SW 1271 (cell line): ENCODE data around the gene CPLANE1.
"Not testable (repeated sequence)": the region's sequence is repeated elsewhere in the genome, so short reads cannot be mapped to it uniquely, and the experiment has no call there.

ENCODE experiments used
- DNase-seq, 2 experiments: peaks; one replicate each; lab custom pipeline; 2025; lab: John Stamatoyannopoulos, UW

Gene CPLANE1

DNA sequence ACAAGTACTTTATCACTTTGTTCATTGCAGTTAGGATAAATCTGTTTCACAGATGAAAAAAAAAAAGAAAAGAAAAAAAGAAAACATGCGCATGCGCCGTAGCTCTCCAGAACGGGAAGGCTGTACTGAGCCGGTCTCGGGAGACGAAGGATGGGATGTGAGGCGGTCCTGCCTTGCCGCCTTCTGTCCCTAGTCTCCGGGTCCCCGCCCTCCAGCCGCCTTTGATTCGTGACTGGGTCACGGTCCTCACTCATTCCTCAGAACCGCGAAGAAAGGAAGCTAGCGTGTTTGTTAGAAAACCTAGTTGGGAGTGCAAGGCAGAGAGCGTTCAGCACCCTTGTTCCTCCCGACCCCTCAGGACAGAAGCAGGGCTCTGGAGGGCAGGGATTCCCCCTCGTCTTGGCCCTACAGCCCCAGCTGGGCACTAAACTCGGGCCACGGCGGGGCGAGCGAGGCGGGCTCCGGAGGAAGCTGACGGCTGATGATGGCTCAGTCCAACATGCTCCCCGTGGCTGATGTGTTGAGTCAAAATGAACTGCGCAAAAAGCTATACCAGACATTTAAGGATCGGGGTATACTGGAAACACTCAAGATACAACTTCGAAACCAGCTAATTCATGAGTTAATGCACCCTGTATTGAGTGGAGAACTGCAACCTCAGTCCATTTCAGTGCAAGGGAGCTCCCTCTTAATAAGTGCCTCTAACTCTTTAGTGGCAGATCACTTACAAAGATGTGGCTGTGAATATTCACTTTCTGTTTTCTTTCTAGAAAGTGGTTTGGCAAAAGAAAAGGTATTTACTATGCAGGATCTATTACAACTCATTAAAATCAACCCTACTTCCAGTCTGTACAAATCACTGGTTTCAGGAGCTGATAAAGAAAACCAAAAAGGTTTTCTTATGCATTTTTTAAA is 40.0 kb downstream of the CPLANE1 start:
- DNase-seq: no peak

DNA sequence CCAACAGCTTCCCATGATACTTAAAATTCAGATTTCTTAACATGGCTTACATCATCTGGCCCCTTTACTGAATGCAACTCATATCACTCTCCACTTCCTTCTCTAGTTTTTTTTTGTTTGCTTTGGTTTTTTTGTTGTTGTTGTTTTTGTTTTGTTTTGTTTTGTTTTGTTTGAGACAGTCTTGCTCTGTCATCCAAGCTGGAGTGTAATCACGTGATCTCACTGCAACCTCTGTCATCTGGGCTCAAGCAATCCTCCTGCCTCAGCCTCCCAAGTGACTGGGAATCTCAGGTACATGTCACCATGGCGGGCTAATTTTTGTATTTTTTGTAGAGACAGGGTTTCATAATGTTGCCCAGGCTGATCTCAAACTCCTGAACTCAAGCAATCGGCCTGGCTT is 41.4 kb downstream of the CPLANE1 start:
- DNase-seq: no peak

DNA sequence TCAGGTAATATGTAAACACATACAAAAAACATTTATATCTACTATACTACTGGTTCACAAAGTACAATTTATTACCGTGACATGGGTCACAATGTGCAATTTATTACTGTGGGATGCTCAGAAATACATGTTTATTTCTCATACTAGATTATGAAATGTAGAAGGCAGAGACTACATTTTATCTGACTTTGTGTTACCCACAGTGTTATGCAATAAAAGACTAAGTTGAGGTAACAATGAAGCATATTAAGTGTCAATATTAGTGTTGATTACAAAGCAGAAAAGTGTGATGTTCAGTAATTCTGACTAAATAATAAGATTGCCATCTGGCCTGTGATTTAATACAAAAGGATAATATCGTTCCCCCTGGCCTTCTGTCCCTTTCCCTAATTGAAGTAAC is 42.4 kb downstream of the CPLANE1 start:
- DNase-seq: no peak

DNA sequence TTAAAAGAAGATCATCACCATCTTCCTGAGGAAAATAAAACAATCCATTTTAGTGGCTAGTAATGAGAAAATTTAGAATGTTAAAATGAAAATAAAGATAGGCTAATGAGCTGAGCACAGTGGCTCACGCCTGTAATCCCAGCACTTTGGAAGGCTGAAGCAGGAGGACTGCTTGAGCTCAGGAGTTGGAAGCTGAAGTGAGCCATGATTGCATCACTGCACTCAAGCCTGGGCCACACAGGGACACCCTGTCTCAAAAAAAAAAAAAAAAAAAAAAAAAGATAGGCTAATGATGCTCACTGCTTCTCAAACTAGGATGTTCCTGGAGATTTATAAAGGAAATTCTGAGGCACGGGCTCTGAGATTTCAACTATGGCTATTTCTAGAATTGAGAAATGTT is 50.3 kb downstream of the CPLANE1 start:
- DNase-seq: no peak

DNA sequence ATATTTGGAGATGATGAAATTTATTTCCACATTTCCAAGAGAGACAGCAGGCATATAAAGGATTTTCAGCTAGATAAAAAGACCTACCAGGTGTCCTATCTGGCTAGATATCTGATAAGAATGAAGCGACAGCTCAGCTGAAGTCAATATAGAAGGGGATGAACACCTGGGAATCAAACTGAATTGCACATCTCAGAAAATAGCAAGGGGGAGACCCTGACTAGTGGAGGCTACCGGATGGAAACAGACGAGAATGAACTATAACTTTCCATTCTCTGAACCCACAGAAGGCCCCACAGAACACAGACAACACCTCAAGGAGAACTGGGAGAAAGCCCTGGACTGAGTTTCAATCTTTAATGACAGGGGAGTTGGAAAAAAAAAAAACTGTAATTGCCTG is 51.1 kb downstream of the CPLANE1 start:
- DNase-seq: no peak

DNA sequence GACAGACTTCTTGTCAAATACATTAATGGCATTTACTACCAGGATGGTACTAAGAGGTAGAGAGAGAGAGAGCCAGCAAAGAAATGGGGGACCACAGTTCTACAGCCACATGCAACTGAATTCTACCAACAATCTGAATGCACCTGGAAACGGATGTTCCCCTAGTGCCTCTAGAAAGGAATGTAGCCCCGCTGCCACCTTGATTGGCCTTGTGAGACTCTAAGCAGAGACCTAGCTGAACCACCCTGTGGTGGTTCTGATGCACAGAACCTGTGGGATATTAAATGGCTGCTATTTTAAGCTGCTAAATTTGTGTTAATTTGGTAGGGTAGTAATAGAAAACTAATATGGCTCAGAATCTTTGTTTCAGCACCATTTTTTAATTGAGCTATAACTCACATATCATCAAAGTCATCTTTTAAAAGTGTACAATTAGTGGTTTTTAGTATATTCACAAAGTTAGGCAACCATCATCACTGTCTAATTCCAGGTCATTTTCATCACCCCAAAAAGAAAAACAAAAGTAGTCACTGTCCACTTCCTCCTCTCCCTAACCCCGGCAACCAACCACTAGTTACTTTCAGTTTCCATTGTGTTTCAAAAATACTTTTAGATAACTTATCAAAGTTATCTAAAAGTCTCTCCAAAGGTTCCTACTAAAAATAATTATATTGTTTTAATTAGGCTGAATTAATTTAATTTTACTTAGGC is 51.7 kb downstream of the CPLANE1 start:
- no peak for DNase-seq

DNA sequence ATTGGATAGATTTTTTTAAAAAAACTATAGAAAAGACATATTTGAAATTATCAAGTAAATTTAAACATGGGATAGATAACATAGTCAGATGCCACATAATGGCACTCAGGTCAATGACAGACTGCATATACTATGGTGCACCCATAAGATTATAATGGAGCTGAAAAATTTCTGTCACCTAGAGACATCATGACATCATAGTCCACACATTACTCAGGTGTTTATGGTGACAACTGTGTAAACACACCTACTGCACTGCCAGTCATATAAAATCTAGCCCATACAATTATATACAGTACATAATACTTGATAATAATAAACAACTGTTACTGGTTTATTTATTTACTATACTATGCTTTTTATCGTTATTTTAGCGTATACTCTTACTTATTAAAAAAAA is 58.6 kb downstream of the CPLANE1 start:
- no peak for DNase-seq

DNA sequence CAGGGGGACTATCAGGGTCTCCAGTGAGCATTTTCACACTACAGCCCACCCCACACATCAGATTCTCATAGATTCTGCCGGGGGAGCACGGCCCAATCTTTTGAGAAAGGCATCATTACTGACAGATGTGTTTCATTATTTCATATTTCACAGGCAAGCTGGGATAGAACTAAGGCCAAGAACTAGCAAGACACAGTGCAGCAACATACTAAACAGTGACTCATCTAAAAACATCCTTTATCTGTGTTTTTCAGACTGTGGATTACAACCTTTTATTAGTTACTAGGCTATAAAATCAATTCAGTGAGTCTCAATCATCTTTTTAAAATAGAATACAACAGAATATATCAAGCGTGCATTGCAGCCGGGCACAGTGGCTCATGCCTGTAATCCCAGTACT is 59.8 kb downstream of the CPLANE1 start:
- no peak for DNase-seq

DNA sequence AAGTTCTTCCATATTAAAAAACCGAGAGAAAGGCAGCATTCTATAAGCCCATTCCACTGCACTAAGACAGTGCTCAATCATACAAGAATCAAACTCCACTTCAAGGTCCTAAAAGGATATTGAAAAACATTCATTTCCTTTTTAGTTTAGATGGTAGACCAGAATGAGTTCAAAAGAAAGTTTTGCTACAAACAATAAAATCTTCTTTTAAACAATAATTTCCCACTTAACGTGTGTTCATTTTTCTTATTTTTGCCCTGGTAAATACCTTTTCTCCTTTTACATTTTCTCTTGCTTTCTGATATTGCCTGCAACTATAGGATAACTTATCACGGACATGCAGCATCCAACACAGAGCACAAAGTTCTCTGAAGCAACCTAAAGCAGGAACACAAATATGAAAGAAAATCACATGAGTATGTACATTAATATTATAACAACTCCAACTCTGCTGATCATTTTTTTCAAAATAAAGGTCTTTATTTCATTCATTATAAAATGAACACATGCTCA is 61.7 kb downstream of the CPLANE1 start:
- no peak for DNase-seq

DNA sequence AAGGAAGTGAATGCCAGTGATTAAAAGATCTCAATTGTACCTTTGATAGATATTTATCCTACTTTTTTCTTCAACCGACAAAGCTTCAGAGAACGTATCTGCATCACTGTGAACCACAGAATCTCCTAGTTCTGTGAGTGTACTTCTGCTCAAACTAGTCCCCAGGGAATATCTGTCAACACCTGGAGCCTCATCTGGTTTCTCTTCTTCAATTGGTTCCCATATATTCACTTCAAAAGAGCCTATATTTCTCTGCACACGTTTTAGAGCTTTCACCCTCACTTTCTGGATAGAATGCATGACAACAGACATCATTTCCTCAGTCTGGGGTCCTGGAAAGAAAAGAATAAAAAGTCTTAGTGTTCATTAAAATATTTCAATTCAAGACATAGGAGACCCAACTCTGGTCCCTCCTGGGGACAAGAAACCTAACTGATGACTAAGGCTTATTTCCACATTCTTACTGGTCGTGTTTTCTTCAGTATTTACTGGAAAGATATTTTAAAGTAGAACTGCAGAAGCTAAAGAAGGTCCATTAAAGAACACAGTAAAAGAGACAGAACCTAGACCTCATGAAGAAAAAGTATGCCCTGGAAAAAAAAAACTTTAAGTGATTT is 64.3 kb downstream of the CPLANE1 start:
- no peak for DNase-seq

DNA sequence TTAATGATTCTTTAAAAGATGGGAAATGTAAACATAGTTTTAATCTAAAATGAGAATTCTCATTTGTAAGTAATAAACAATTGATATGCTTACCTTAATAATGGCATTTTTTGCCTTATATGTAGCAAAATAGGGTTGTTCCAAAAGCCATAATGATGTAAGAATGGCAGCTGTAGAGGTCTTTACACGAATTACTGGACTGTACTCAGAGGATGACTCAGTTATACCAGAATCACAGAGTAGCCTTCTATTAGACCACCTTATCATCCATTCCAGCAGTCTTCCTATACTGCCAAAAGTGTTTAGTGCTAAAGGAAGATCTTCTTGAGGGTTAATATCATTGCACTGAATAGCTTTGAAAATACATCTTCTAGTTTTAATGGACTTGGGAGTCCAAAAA is 66.5 kb downstream of the CPLANE1 start:
- DNase-seq: no peak

DNA sequence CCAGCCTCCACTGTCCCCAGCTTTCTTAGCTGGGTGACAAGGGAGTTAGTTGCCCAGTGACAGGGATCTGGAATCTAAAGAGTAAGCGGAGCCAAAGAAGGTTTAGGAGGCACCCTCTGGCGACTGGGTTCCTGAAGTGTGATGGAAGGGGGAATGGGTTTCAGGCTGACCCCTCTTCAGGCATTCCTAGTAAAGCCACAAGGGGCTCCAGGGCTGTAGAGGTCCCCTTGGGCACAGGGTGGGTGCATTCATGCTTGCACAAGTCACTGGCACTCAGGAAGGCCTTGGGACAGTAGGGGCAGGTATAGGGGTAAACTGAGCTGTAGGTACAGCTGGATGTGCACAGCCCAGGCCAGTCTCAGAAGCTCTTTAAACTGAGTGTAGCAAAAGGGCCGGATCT is 74.2 kb downstream of the CPLANE1 start:
- DNase-seq: no peak

DNA sequence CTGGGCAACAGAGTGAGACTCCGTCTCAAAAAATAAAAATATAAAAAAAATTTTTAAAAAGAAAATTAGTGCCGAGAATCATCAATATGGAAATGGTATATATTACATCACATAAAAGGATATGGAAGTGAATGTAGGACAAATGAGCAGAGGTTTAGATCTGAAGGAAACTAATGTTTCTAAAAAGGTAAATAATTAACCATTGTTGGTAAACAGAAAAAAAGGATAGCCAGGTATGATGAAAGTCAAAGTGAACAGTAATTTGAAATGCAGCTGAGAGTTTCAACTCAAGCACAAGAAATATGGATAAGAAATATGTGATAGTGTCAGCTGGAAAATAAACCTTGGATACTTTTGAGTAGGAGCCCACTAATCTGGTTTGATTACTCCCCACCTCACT is 76.2 kb downstream of the CPLANE1 start:
- no peak for DNase-seq

DNA sequence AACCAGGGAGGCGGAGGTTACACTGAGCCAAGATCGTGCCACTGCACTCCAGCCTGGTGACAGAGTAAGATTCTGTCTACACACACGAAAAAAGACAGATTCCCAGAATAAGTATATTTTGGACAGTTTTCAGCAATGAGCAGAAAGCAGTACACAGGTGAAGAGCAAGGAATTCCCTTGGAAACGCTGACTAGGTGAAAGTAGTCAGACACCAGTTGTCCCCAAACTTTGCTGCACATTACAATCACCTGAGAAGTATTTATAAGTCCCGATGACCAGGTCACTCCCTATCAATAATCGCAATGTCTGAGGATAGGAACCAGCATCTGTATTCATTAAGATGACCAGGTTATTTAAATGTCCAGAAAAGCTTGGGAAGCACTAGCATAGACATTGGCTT is 78.3 kb downstream of the CPLANE1 start:
- DNase-seq: no peak

DNA sequence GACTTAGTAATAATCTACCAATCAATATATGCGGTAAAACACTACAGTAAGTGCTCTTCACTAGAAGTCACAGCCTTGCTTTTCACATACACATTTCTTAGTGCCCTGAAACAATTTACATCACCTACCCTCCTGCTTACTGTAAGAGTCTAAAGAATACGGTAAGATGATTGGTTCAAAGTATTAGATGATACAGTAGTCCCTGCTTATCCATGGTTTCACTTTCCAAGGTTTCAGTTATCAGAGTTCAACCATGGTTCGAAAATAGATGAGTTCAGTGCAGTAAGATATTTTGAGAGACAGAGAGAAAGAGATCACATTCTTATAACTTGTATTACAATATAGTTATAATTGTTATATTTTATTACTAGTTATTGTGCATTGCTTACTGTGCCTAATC is 83.0 kb downstream of the CPLANE1 start:
- DNase-seq: no peak

DNA sequence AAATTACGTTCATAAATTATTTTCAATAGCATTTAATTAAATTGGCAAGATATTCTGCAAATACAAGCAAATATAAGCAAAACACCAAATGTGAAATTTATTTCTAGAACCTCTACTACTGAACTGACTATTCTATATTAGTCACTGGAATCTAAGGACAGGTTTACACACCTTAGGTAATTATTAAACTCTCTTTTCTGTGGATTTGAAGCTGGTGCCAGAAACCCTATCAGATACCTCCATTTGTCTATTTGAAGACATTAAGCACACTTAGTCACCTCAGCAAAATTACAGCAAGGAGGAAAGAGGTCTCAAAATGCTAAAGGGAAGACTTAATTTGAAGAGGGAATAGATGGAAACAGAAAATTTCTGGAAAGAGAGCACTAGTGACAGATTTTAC is 83.4 kb downstream of the CPLANE1 start:
- no peak for DNase-seq

DNA sequence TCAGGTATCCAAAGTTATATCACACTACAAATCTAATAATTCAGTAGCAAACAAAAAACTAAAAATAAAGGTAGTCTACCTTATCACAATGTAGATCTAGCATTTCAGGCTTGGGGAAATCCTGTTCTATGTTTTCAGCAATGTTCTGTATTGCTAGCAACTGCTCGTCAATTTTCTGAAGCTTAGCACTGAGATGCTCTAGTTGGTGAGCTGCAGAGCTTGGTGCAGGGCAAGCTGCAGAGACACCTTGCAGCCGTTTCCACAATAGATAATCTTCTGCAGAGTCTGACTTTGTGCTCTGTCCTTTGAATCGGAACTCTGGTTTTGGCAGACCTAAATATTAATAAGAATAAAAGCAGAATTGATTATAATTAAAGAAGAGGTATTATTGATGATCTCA is 95.5 kb downstream of the CPLANE1 start:
- DNase-seq: no peak

DNA sequence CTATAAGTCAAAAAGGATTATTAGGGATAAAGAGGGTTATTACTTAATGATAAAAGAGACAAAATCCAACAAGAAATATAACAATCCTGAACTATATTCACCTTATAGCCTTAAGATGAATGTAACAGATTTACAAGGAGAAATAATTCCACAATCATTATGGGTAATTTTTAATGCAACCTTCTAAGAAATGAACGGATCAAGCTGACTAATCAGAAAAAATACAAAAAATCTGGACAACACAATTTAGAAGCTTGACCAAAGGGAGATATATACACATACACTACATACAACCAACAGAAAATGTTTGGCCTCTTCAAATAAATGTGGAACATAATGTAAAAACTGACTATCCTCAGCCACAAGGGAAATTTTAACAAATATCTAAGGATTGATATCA is 102.3 kb downstream of the CPLANE1 start:
- no peak for DNase-seq

DNA sequence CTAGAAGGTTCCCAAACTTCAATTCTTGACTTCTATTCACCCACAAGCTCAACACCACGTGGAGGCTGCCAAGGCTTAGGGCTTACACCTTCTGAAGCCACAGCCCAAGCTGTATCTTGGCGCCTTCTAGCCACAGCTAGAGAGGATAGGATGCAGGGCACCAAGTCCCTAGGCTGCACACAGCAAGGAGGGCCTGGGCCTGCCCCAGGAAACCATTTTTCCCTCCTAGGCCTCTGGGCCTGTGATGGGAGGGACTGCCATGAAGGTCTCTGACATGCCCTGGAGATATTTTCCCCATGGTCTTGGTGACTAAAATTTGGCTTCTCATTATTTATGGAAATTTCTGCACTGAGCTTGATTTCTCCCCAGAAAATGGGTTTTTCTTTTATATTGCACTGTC is 112.5 kb downstream of the CPLANE1 start:
- DNase-seq: no peak

DNA sequence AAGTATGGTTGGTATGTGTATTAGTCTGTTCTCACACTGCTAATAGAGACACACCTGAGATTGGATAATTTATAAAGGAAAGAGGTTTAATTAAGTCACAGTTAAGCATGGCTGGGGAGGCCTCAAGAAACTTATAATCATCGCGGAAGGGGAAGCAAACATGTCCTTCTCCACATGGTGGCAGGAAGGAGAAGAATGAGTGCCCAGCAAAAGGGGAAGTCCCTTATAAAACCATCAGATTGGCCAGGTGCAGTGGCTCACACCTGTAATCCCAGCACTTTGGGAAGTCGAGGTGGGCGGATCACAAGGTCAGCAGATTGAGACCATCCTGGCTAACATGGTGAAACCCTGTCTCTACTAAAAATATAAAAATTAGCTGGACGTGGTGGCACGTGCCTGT is 113.9 kb downstream of the CPLANE1 start:
- not testable (repeated sequence) for DNase-seq

DNA sequence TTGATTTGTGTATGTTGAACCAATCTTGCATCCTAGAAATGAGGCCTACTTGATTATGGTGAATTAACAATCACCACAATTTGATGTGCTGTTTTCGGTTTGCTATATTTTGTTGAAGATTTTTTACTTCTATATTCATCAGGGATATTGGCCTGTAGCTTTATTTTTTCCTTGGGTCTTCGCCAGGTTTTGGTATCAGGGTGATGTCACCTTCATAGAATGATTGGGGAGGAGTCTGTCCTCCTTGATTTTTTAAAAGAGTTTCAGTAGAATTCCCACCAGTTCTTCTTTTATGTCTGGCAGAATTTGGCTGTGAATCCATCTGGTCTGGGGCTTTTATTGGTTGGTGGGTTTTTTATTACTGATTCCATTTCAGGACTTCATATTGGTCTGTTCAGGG is 115.2 kb downstream of the CPLANE1 start:
- no peak for DNase-seq

DNA sequence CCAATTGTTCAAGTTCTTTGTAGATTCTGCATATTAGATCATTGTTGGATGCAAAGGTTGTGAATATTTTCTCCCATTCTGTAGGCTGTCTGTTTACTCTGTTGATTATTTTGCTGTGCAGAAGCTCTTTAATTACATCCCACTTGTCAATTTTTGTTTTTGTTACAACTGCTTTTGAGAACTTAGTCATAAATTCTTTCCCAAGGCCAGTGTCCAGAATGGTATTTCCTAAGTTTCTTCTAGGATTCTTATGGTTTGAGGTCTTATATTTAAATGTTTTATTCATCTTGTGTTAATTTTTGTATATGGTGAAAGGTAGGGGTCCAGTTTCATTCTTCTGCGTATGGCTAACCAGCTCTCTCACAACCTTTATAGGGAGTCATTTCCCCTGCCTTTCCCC is 116.5 kb downstream of the CPLANE1 start:
- no peak for DNase-seq

DNA sequence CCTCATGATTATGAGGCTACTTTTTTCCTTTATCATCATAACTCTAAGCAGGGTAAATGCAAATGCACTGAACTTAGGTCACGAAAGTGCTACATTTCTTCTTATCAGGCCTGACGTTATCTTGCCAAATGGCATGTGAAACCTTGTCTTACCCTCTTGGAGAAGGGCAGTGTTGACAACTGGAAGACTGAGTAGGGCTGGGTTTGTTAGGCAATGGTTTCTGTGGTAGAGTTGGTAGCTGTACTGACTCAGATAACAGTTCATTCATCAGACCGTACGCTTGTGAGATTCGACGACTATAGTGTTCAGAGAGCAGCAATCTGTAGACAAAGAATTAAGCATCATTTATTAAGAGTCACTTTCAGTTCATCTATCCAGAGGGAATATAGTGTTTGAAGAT is 127.7 kb downstream of the CPLANE1 start:
- no peak for DNase-seq
